Measurements from ENCODE around the gene MED8. TPM values are rescaled to one million over a fixed set of nuclear protein-coding genes. Genes with fewer than 3 reads are reported as not detected.

The MED8 gene
- total and polyA plus RNA-seq, 2 of the 8 experiments (the other 6 are each of a cell fraction or from before 2014, with no cell fraction given) = 7.0 to 20.6 TPM

DNA sequence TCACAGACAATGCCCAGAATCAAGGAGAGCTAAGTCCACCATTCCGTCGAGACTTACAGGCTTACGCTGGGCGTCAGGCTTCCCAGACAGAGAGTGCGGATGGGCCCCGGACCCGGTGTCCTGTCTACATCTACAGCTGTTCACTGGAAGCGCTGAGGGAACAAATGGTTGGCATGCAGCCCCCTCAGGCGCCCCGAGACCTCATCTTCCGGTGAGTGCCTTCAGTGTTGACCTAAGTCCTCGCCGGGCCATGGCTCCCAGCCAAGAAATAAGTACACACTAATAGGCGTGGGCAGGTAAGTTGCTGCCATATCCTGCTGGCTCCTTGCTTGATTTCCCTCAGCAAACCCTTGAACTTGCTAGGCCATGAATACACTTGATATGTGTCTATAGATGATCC is 37.9 kb upstream of the MED8 start (continued):
- TF ChIP-seq, protein P1, sequence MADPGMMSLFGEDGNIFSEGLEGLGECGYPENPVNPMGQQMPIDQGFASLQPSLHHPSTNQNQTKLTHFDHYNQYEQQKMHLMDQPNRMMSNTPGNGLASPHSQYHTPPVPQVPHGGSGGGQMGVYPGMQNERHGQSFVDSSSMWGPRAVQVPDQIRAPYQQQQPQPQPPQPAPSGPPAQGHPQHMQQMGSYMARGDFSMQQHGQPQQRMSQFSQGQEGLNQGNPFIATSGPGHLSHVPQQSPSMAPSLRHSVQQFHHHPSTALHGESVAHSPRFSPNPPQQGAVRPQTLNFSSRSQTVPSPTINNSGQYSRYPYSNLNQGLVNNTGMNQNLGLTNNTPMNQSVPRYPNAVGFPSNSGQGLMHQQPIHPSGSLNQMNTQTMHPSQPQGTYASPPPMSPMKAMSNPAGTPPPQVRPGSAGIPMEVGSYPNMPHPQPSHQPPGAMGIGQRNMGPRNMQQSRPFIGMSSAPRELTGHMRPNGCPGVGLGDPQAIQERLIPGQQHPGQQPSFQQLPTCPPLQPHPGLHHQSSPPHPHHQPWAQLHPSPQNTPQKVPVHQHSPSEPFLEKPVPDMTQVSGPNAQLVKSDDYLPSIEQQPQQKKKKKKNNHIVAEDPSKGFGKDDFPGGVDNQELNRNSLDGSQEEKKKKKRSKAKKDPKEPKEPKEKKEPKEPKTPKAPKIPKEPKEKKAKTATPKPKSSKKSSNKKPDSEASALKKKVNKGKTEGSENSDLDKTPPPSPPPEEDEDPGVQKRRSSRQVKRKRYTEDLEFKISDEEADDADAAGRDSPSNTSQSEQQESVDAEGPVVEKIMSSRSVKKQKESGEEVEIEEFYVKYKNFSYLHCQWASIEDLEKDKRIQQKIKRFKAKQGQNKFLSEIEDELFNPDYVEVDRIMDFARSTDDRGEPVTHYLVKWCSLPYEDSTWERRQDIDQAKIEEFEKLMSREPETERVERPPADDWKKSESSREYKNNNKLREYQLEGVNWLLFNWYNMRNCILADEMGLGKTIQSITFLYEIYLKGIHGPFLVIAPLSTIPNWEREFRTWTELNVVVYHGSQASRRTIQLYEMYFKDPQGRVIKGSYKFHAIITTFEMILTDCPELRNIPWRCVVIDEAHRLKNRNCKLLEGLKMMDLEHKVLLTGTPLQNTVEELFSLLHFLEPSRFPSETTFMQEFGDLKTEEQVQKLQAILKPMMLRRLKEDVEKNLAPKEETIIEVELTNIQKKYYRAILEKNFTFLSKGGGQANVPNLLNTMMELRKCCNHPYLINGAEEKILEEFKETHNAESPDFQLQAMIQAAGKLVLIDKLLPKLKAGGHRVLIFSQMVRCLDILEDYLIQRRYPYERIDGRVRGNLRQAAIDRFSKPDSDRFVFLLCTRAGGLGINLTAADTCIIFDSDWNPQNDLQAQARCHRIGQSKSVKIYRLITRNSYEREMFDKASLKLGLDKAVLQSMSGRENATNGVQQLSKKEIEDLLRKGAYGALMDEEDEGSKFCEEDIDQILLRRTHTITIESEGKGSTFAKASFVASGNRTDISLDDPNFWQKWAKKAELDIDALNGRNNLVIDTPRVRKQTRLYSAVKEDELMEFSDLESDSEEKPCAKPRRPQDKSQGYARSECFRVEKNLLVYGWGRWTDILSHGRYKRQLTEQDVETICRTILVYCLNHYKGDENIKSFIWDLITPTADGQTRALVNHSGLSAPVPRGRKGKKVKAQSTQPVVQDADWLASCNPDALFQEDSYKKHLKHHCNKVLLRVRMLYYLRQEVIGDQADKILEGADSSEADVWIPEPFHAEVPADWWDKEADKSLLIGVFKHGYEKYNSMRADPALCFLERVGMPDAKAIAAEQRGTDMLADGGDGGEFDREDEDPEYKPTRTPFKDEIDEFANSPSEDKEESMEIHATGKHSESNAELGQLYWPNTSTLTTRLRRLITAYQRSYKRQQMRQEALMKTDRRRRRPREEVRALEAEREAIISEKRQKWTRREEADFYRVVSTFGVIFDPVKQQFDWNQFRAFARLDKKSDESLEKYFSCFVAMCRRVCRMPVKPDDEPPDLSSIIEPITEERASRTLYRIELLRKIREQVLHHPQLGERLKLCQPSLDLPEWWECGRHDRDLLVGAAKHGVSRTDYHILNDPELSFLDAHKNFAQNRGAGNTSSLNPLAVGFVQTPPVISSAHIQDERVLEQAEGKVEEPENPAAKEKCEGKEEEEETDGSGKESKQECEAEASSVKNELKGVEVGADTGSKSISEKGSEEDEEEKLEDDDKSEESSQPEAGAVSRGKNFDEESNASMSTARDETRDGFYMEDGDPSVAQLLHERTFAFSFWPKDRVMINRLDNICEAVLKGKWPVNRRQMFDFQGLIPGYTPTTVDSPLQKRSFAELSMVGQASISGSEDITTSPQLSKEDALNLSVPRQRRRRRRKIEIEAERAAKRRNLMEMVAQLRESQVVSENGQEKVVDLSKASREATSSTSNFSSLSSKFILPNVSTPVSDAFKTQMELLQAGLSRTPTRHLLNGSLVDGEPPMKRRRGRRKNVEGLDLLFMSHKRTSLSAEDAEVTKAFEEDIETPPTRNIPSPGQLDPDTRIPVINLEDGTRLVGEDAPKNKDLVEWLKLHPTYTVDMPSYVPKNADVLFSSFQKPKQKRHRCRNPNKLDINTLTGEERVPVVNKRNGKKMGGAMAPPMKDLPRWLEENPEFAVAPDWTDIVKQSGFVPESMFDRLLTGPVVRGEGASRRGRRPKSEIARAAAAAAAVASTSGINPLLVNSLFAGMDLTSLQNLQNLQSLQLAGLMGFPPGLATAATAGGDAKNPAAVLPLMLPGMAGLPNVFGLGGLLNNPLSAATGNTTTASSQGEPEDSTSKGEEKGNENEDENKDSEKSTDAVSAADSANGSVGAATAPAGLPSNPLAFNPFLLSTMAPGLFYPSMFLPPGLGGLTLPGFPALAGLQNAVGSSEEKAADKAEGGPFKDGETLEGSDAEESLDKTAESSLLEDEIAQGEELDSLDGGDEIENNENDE (IDR thresholded peaks at IDR 0.05; ENCODE audit: insufficient replicate concordance, low read length) = no peak
- no peak for TF ChIP-seq SP1 (IDR thresholded peaks at IDR 0.05; ENCODE audit: low read depth, low read length)
- no peak for TF ChIP-seq KDM5A (IDR thresholded peaks at IDR 0.05; ENCODE audit: low read length)
- TF ChIP-seq, protein P2, sequence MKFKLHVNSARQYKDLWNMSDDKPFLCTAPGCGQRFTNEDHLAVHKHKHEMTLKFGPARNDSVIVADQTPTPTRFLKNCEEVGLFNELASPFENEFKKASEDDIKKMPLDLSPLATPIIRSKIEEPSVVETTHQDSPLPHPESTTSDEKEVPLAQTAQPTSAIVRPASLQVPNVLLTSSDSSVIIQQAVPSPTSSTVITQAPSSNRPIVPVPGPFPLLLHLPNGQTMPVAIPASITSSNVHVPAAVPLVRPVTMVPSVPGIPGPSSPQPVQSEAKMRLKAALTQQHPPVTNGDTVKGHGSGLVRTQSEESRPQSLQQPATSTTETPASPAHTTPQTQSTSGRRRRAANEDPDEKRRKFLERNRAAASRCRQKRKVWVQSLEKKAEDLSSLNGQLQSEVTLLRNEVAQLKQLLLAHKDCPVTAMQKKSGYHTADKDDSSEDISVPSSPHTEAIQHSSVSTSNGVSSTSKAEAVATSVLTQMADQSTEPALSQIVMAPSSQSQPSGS (IDR thresholded peaks at IDR 0.05; ENCODE audit: low read length) = no peak
- no peak for TF ChIP-seq CREB1 (IDR thresholded peaks at IDR 0.05)
- no peak for TF ChIP-seq SIX5 (IDR thresholded peaks at IDR 0.05; ENCODE audit: low read depth, low read length)
- TF ChIP-seq BACH1 (IDR thresholded peaks at IDR 0.05; ENCODE audit: low read length) = no peak

Measured in H1 (cell line).